ENCODE measurements around the gene EIF5B.

The EIF5B gene

GRCh38 chr2:99376254-99376864 is 39.2 kb downstream of the EIF5B start:
- Histone ChIP-seq H2BK5ac (ENCODE audit: low read depth, low read length, poor library complexity, severe bottlenecking) (no peak overlapping the region), H3K14ac (ENCODE audit: low read length in 2 of 2) (no peak overlapping the region), H3K27me3 (ENCODE audit: control insufficient read depth in 1 of 2, insufficient read depth in 1 of 2, low read length in 2 of 2) (no peaks in the 10 kb centered on the region), H3K4me3 (ENCODE audit: insufficient read depth in 1 of 2, low read depth in 1 of 2, low read length in 2 of 2) (no peak overlapping the region), H2BK15ac (ENCODE audit: low read depth, poor library complexity, severe bottlenecking) (no peak overlapping the region), H3K4me1 (ENCODE audit: control insufficient read depth, insufficient read depth, low read depth, low read length) (no peaks in the 10 kb centered on the region), H3K4me2 (ENCODE audit: low read length, poor library complexity, severe bottlenecking) (no peak overlapping the region), H2BK120ac (ENCODE audit: low read depth, low read length) (no peak overlapping the region), H3K36me3 (ENCODE audit: control insufficient read depth in 1 of 2, insufficient read depth in 2 of 2, low read depth in 1 of 2, low read length in 2 of 2) (peaks cover 10 to 98% of the 10 kb centered on the region in 2 experiments), H2AK5ac (ENCODE audit: low read length, severe bottlenecking) (no peak overlapping the region), H3K27ac (ENCODE audit: low read length, poor library complexity, severe bottlenecking) (no peak overlapping the region), H3K9ac (ENCODE audit: low read length) (no peak overlapping the region), H3K18ac (ENCODE audit: low read depth in 1 of 2, low read length in 2 of 2) (no peak overlapping the region), H2AFZ (ENCODE audit: low read depth, low read length) (no peak overlapping the region), H2BK12ac (ENCODE audit: low read length in 2 of 2) (no peak overlapping the region), H3K79me1 (replicated peaks; ENCODE audit: low read length, poor library complexity, severe bottlenecking) (peaks cover 9% of the 10 kb centered on the region), H3K9me3 (ENCODE audit: control insufficient read depth, low read length) (peaks cover 4% of the 10 kb centered on the region), H4K91ac (ENCODE audit: low read length) (no peak overlapping the region), H3K23ac (ENCODE audit: low read length in 2 of 2) (no peak overlapping the region), H4K8ac (ENCODE audit: low read length) (no peak overlapping the region), H3K4ac (ENCODE audit: low read depth in 1 of 2, low read length in 2 of 2) (no peak overlapping the region)
- 99% methylated on average over 2 of the region's 7 CpGs for WGBS
- no peak for DNase-seq

- no CpG with 5 or more reads among the region's 1 CpG for WGBS
These were observed 40.7 kb downstream of the EIF5B start for GRCh38 chr2:99377879-99378278.

GRCh38 chr2:99380376-99381010 is 43.3 kb downstream of the EIF5B start:
- no peak overlapping the region for H4K8ac ChIP-seq (ENCODE audit: low read length)
- no peak for DNase-seq
- no peak overlapping the region for H3K23ac ChIP-seq (ENCODE audit: low read length in 2 of 2)
- peaks cover 3% of the 10 kb centered on the region for H3K9me3 ChIP-seq (ENCODE audit: control insufficient read depth, low read length)
- no peak overlapping the region for H3K18ac ChIP-seq (ENCODE audit: low read depth in 1 of 2, low read length in 2 of 2)
- no peak overlapping the region for H4K91ac ChIP-seq (ENCODE audit: low read length)
- H2BK120ac ChIP-seq (ENCODE audit: low read depth, low read length), result no peak overlapping the region
- H3K27me3 ChIP-seq (ENCODE audit: control insufficient read depth in 1 of 2, insufficient read depth in 1 of 2, low read length in 2 of 2), result no peaks in the 10 kb centered on the region
- H2BK5ac ChIP-seq (ENCODE audit: low read depth, low read length, poor library complexity, severe bottlenecking), result no peak overlapping the region
- H2AFZ ChIP-seq (ENCODE audit: low read depth, low read length), result no peak overlapping the region
- peaks cover 12% of the 10 kb centered on the region for H3K79me1 ChIP-seq (replicated peaks; ENCODE audit: low read length, poor library complexity, severe bottlenecking)
- no peak overlapping the region for H3K4me3 ChIP-seq (ENCODE audit: insufficient read depth in 1 of 2, low read depth in 1 of 2, low read length in 2 of 2)
- no peak overlapping the region for H2BK15ac ChIP-seq (ENCODE audit: low read depth, poor library complexity, severe bottlenecking)
- H2AK5ac ChIP-seq (ENCODE audit: low read length, severe bottlenecking), result no peak overlapping the region
- no peak overlapping the region for H3K4me2 ChIP-seq (ENCODE audit: low read length, poor library complexity, severe bottlenecking)
- H3K4me1 ChIP-seq (ENCODE audit: control insufficient read depth, insufficient read depth, low read depth, low read length), result no peaks in the 10 kb centered on the region
- H2BK12ac ChIP-seq (ENCODE audit: low read length in 2 of 2), result no peak overlapping the region
- peaks cover 2 to 92% of the 10 kb centered on the region in 2 experiments for H3K36me3 ChIP-seq (ENCODE audit: control insufficient read depth in 1 of 2, insufficient read depth in 2 of 2, low read depth in 1 of 2, low read length in 2 of 2)
- peak overlapping the region; percentile 66 for H3K27ac ChIP-seq (ENCODE audit: low read length, poor library complexity, severe bottlenecking)
- no peak overlapping the region for H3K14ac ChIP-seq (ENCODE audit: low read length in 2 of 2)
- 96% methylated on average over 3 of the region's 3 CpGs for WGBS
- H3K4ac ChIP-seq (ENCODE audit: low read depth in 1 of 2, low read length in 2 of 2), result no peak overlapping the region
- H3K9ac ChIP-seq (ENCODE audit: low read length), result no peak overlapping the region

More at GRCh38 chr2:99377879-99378278, 40.7 kb downstream of the EIF5B start:
- Histone ChIP-seq H3K9ac (ENCODE audit: low read length) (no peak overlapping the region), H4K8ac (ENCODE audit: low read length) (no peak overlapping the region), H3K4me1 (ENCODE audit: control insufficient read depth, insufficient read depth, low read depth, low read length) (no peaks in the 10 kb centered on the region), H2BK120ac (ENCODE audit: low read depth, low read length) (no peak overlapping the region), H3K79me1 (replicated peaks; ENCODE audit: low read length, poor library complexity, severe bottlenecking) (peaks cover 9% of the 10 kb centered on the region), H2BK5ac (ENCODE audit: low read depth, low read length, poor library complexity, severe bottlenecking) (no peak overlapping the region), H4K91ac (ENCODE audit: low read length) (no peak overlapping the region), H3K18ac (ENCODE audit: low read depth in 1 of 2, low read length in 2 of 2) (no peak overlapping the region), H3K14ac (ENCODE audit: low read length in 2 of 2) (no peak overlapping the region), H3K9me3 (ENCODE audit: control insufficient read depth, low read length) (peaks cover 4% of the 10 kb centered on the region), H2AK5ac (ENCODE audit: low read length, severe bottlenecking) (no peak overlapping the region), H3K36me3 (ENCODE audit: control insufficient read depth in 1 of 2, insufficient read depth in 2 of 2, low read depth in 1 of 2, low read length in 2 of 2) (peaks cover 10 to 99% of the 10 kb centered on the region in 2 experiments), H3K4me3 (ENCODE audit: insufficient read depth in 1 of 2, low read depth in 1 of 2, low read length in 2 of 2) (no peak overlapping the region), H3K27ac (ENCODE audit: low read length, poor library complexity, severe bottlenecking) (no peak overlapping the region), H2AFZ (ENCODE audit: low read depth, low read length) (no peak overlapping the region), H3K4me2 (ENCODE audit: low read length, poor library complexity, severe bottlenecking) (no peak overlapping the region), H3K23ac (ENCODE audit: low read length in 2 of 2) (no peak overlapping the region), H3K27me3 (ENCODE audit: control insufficient read depth in 1 of 2, insufficient read depth in 1 of 2, low read length in 2 of 2) (no peaks in the 10 kb centered on the region), H2BK12ac (ENCODE audit: low read length in 2 of 2) (no peak overlapping the region), H2BK15ac (ENCODE audit: low read depth, poor library complexity, severe bottlenecking) (no peak overlapping the region), H3K4ac (ENCODE audit: low read depth in 1 of 2, low read length in 2 of 2) (no peak overlapping the region)
- DNase-seq, result no peak

- H3K79me1 ChIP-seq (replicated peaks; ENCODE audit: low read length, poor library complexity, severe bottlenecking), result peaks cover 17% of the 10 kb centered on the region
- no peak overlapping the region for H2BK12ac ChIP-seq (ENCODE audit: low read length in 2 of 2)
- no peak overlapping the region for H3K18ac ChIP-seq (ENCODE audit: low read depth in 1 of 2, low read length in 2 of 2)
- H4K91ac ChIP-seq (ENCODE audit: low read length), result no peak overlapping the region
- no peak overlapping the region for H3K4me2 ChIP-seq (ENCODE audit: low read length, poor library complexity, severe bottlenecking)
- WGBS, result no CpG with 5 or more reads among the region's 2 CpGs
- no peak for DNase-seq
- no peak overlapping the region for H3K9ac ChIP-seq (ENCODE audit: low read length)
- no peak overlapping the region for H3K14ac ChIP-seq (ENCODE audit: low read length in 2 of 2)
- no peak overlapping the region for H4K8ac ChIP-seq (ENCODE audit: low read length)
- no peak overlapping the region for H3K4me3 ChIP-seq (ENCODE audit: insufficient read depth in 1 of 2, low read depth in 1 of 2, low read length in 2 of 2)
- H2BK15ac ChIP-seq (ENCODE audit: low read depth, poor library complexity, severe bottlenecking), result no peak overlapping the region
- peaks cover 3% of the 10 kb centered on the region for H3K9me3 ChIP-seq (ENCODE audit: control insufficient read depth, low read length)
- H3K27me3 ChIP-seq (ENCODE audit: control insufficient read depth in 1 of 2, insufficient read depth in 1 of 2, low read length in 2 of 2), result no peaks in the 10 kb centered on the region
- no peak overlapping the region for H3K23ac ChIP-seq (ENCODE audit: low read length in 2 of 2)
- no peak overlapping the region for H2BK120ac ChIP-seq (ENCODE audit: low read depth, low read length)
- no peaks in the 10 kb centered on the region for H3K4me1 ChIP-seq (ENCODE audit: control insufficient read depth, insufficient read depth, low read depth, low read length)
- peaks cover 5 to 81% of the 10 kb centered on the region in 2 experiments for H3K36me3 ChIP-seq (ENCODE audit: control insufficient read depth in 1 of 2, insufficient read depth in 2 of 2, low read depth in 1 of 2, low read length in 2 of 2)
- H3K4ac ChIP-seq (ENCODE audit: low read depth in 1 of 2, low read length in 2 of 2), result no peak overlapping the region
- H3K27ac ChIP-seq (ENCODE audit: low read length, poor library complexity, severe bottlenecking), result no peak overlapping the region
- no peak overlapping the region for H2BK5ac ChIP-seq (ENCODE audit: low read depth, low read length, poor library complexity, severe bottlenecking)
- H2AK5ac ChIP-seq (ENCODE audit: low read length, severe bottlenecking), result no peak overlapping the region
- no peak overlapping the region for H2AFZ ChIP-seq (ENCODE audit: low read depth, low read length)
These were observed 45.0 kb downstream of the EIF5B start for GRCh38 chr2:99382143-99382542.
